ENCODE results near the gene OXCT2.
"Not testable (repeated sequence)": the region's sequence is repeated elsewhere in the genome, so short reads cannot be mapped to it uniquely, and the experiment has no call there.

The OXCT2 gene

GRCh38 chr1:39787468-39787867 is 16.3 kb upstream of the OXCT2 start:
- no peak for DNase-seq (ENCODE audit: low read depth)

DNA sequence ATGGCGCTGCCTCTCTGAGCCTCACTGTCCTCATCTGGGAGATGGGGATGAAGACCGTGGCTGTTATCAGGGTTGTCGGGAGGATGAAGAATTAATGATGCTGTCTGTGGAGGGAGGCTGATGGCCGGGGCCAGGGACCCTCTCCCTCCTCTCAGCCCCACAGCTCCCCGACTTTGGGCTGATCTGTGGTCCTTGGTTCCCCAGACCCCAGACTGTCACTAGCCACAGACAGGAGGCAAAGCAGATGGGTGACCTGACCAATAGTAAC is 15.9 kb upstream of the OXCT2 start:
- not testable (repeated sequence) for DNase-seq (ENCODE audit: low read depth)

DNA sequence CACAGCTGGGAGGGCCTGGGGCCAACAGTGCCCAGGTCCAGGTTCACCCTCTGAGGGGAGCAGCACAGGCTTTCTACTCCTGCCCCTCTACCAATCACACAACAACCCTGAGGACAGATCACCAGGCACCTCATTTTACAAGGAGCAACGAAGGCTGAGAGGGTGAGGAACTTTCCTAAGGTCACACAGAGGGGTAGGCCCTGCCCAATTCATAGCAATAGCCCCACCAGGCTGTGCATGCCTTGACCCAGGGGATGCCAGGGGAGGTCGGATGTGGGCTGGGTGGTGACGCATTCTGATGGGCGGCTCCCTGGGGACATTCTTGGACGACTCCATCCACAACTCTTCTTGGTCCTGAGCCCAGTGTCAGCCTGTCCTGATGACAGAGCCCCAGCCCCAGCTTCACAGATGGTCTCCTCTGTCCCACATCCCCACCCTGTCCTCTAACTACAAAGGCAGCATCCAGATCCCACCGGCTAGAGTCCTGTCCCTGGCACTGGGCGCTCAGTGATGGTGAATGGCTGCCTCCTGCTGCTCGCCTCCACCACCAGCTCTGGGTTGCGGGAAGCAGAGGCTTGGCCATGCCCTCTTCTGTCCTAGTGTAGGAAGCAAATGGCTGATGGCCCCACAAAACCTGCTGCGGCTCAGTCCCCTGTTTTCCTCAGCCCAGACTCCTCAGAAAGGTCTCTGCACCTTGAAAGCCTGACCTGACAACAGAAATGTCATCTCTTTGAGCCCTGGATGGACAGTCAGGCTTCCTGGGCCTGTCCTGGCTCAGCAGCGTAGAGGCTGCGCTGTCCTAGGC is 15.4 kb upstream of the OXCT2 start:
- not testable (repeated sequence) for DNase-seq (ENCODE audit: low read depth)

GRCh38 chr1:39782685-39783084 is 11.5 kb upstream of the OXCT2 start:
- not testable (repeated sequence) for DNase-seq (ENCODE audit: low read depth)

DNA sequence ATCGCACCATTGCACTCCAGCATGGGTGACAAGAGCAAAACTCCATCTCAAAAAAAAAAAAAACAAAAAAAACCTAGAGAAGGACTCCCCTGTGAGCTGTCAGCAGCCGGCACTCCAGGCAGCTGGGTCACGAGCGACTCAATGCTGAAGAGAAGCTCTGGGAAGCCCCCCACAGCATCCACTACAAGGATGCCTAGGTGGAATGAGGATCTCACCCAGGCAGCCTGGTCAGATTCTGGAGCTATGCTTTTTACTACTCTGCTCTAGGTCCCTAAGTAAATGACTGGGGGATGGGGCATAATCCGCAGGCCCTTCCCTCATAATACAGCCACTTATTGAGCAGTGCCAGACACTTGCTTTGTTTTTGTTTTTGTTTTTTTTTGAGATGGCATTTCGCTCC is 11.0 kb upstream of the OXCT2 start:
- DNase-seq (ENCODE audit: low read depth) = no peak

GRCh38 chr1:39781349-39781715 is 10.2 kb upstream of the OXCT2 start:
- no peak for DNase-seq (ENCODE audit: low read depth)

DNA sequence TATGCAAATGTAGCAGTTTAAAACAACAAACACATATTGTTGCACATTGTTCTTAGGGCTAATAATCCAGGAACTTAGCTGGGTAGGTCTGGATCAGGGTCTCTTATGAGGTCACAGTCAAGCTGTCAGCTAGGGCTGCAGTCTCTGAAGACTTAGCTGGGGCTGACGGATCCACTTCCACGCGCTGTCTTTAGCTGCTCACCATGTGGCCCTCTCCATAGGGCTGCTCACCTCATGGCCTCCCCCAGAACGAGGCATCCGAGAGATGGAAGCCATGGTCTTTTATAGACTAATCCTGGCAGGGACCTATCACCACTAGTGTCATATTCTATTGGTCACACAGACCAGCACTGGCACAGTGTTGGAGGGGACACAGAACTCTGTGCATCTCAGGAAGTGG is 8.7 kb upstream of the OXCT2 start:
- DNase-seq (ENCODE audit: low read depth) = no peak

DNA sequence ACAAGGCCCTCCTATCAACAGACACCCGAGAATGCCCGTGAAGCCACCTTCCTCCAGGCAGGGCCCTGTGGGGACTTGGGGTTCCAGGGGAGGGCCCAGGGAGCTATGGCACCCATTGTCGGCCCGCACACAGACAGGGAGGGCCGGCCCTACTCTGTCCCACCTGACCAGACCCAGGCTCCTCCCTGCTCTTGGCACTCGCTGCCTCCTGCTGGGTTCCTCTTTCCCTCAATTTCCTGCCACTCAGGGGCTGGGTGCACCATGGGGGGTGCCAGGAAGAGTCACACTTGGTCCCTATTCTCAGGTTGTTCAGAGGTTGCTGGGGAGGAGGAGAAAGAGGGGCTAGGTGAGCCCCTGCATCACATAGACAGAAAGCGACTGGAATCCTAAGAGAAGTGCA is 8.0 kb upstream of the OXCT2 start:
- no peak for DNase-seq (ENCODE audit: low read depth)

GRCh38 chr1:39778463-39779099 is 7.4 kb upstream of the OXCT2 start:
- not testable (repeated sequence) for DNase-seq (ENCODE audit: low read depth)

DNA sequence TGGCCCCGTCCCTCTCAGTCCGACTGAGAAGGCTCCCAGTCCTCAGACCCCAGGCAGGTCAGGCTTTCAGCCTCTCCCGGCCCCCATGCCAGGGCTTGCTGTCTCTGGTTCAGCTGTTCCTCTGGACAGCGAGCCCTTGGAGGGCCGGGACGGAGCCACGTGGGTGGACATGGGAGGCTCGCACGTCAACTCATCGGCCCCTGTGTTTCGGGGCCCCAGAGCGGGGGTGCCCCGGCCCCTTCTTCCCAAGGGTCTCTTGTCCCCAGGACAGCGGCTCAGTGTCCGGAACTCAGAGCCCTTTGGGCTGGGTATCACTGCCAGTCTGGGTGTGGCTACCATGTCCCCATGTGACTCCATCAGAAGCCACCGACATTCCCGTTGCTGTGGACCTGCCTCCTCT is 6.7 kb upstream of the OXCT2 start:
- DNase-seq (ENCODE audit: low read depth) = not testable (repeated sequence)

DNA sequence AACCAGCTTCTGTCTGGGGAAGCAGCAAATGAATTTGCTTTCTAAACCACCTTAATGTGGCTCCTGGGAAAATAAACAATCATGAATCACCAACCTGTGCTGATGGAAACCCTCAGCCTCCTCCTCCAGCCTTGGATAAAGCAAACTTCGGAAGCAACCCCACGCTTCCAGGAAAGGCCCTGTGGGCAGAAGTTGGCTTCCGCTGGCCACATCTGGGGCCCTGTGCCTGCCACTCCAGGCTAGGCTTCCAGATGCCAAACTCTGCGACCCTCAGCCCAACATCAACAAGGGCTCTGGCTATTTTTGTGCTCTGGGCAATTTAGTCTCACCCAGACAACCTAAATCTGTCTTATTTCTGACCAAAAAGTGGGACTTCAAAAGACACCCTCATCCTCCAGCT is 6.2 kb upstream of the OXCT2 start:
- no peak for DNase-seq (ENCODE audit: low read depth)

GRCh38 chr1:39776886-39777285 is 5.7 kb upstream of the OXCT2 start:
- no peak for DNase-seq (ENCODE audit: low read depth)

- no peak for DNase-seq (ENCODE audit: low read depth)
These were observed 5.2 kb upstream of the OXCT2 start for GRCh38 chr1:39776400-39776713.

DNA sequence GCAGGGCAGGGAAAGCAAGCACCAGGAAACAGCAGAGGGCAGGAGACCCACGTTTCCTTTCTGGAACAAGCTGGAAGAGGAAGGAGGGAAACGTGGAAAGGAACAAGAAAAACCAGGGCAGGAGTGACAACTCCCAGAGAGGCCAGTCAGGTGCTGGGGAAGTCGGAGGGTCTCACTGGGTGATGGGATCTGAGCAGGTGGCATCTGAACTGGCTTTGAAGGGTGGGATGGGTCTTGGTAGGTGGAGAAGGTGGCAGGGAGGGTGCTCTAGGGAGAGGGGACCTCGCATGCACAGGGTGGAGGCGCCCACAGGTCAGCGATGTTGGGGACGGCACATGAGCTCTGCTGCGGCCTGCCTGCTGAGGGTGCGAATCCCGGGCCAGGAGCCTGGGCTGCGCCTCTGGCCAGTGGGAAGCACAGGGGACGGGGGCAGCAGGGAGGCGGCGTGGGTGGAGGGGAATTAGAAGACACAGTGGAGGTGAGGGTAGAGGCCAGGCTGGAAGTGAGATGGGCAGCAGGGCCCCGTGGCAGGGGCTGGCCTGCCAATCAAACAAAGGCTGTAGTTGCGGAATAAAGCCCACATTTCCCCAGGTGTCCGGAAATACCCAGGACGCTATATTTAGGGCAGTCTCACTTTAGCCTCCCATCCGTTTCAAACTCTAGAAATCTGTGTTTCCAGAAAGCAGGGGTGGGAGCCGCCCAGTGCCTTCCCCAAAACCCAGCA is 4.7 kb upstream of the OXCT2 start:
- not testable (repeated sequence) for DNase-seq (ENCODE audit: low read depth)

- not testable (repeated sequence) for DNase-seq (ENCODE audit: low read depth)
These were observed 4.0 kb upstream of the OXCT2 start for GRCh38 chr1:39775141-39775540.

GRCh38 chr1:39773369-39773979 is 2.3 kb upstream of the OXCT2 start:
- not testable (repeated sequence) for DNase-seq (ENCODE audit: low read depth)

DNA sequence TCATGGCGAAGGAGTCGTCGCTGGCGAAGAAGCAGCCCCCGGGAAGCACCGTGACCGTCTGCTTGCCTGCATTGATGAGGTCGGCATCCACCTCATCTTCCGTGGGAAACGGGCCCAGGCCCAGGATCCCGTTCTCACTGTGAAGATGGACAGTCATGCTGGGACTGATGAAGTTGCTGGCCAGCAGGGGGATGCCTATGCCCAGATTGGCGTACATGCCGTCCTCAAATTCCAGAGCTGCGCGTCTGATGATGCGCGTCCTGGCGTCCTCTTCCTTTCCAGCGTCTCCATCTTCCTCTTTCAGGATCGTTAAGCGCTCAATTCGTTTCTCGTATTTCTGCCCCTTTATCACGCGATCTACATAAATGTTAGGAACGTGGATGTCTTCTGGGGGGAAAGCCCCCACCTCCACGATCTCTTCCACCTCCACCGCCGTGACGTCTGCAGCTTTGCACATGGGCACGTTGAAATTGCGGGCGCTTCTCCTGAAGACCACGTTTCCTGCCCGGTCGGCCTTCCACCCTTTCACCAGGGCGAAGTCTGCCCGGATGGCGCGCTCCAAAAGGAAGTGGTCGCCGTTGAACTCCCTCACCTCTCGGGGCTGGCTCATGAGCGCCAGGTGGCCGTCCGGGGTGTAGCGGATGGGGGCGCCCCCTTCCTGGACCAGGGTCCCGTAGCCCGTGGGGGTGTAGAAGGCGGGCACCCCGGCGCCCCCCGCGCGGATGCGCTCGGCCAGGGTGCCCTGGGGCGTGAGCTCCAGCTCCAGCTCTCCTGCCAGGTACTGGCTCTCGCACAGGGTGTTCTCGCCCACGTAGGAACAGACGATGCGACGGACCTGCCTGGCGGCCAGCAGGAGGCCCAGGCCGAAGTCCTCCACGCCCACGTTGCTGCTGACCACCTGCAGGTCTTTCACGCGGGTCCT is 787 bp downstream of the OXCT2 start:
- DNase-seq (ENCODE audit: low read depth) = not testable (repeated sequence)

DNA sequence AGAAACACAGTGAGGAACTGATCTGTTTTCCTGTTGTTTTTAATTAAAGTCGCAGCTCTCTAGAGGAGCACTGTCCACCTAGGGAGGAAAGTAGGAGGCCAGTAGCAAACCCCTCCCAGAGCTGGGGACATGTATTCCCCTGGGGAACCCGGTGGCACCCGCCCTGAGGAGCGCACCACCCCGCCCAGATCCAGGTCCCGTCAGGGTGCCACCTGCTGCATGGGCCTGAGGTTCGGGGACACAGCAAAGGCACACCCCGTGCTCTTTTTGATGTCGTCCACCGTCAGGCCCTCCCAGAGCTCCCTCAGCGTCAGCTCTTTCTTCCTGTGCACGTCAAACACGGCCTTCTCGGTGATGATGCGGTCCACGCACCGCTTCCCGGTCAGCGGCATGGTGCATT is 1.6 kb downstream of the OXCT2 start:
- not testable (repeated sequence) for DNase-seq (ENCODE audit: low read depth)

DNA sequence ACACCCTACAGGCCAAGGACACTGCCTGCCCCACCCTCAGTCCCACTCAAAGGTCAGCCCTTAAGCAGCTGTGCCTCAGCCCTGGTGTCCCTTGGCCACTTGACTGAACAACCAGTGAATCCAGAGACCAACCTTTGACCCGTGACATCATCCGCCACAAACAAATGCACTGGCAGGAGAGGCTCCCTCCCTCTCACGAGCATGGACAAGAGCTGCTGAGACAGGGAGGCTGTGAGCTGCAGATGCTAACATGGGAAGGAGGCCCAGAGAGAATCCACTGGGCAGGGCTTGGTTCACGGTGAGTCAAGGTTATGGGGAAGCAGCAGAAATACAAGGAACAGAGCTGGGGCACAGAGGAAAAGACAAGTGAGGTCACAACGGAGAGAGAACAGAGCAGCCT is 4.7 kb downstream of the OXCT2 start:
- DNase-seq (ENCODE audit: low read depth) = not testable (repeated sequence)

DNA sequence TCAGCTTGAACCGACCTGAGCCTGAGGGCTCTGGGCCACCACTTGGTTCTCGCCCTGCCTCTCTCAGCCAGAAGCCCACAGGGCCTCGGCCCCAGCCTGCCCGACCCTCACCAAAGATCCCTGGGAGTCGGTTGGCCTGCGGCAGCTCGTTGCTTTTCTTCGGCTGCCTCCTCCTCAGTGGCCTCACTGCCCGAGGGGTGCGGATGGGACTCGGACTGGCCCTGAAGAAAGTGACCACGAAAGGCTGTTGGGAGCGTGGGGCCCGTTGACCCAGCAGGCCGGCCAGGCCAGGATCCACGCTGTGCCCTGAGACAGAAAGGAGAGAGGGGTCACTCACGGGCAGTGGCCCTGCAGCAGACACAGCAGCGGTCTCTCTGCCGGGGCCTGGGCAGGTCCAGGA is 6.6 kb downstream of the OXCT2 start:
- DNase-seq (ENCODE audit: low read depth) = not testable (repeated sequence)

- not testable (repeated sequence) for DNase-seq (ENCODE audit: low read depth)
These were observed 7.4 kb downstream of the OXCT2 start for GRCh38 chr1:39763619-39764374.
